Measurements from ENCODE around the gene ZNF831.

Gene ZNF831

GRCh38 chr20:59163631-59164530 lies at the start of gene ZNF831:
TSS of gene ZNF831 (plus strand) at chr20:59163821. CDS start at chr20:59191020, 27,199 bp downstream.
- DNase-seq (ENCODE audit: low read depth in 3 of 3): no peak

- no peak for DNase-seq (ENCODE audit: low read depth in 3 of 3)
Observed at GRCh38 chr20:59117526-59117925, 46.1 kb upstream of the ZNF831 start.

DNA sequence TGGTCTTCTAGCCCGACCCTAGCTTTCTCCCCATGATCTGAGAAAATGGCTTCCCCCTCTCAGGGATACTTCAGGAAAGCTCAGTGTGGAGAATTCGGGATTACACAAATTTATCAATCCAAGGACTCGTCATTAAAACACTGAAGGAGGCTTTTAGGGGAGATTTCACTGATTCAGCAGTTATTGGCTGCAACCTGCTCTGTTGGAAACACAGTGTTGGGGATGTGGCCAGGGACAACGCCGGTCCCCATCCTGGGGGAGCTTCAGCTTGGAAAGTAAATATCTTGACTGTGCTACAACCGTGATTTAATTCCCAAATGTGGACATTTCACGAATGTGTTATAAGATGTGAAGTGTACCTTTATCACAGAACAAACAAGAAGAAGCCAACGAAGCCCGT lies 44.8 kb upstream of the ZNF831 start:
- DNase-seq (ENCODE audit: low read depth in 3 of 3): no peak

DNA sequence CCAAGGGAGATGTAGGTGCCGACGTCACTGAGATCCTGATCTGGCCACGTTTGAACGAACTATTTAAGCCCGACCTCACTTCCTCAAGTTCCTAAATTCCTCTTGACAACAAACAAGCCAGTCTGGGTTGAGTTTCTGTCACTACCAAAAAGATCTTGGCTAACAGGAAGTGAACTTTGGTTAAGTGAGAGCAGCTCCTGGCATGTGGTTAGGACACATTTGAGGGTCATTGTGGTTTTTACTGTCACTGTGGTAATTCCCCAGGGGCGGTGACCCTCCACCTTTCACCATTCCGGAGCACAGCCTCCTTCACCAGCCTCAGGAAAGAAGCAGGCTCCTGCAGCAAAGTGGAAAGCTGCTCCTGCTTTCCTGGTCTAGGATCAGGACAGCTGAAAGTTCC lies 43.1 kb upstream of the ZNF831 start:
- DNase-seq (ENCODE audit: low read depth in 3 of 3): no peak

GRCh38 chr20:59120919-59121318 lies 42.7 kb upstream of the ZNF831 start:
- no peak for DNase-seq (ENCODE audit: low read depth in 3 of 3)

- DNase-seq (ENCODE audit: low read depth in 3 of 3): no peak
Observed at GRCh38 chr20:59121714-59122565, 41.7 kb upstream of the ZNF831 start.

- no peak for DNase-seq (ENCODE audit: low read depth in 3 of 3)
Observed at GRCh38 chr20:59122566-59122919, 41.1 kb upstream of the ZNF831 start.

GRCh38 chr20:59123011-59123677 lies 40.5 kb upstream of the ZNF831 start:
- no peak for DNase-seq (ENCODE audit: low read depth in 3 of 3)

DNA sequence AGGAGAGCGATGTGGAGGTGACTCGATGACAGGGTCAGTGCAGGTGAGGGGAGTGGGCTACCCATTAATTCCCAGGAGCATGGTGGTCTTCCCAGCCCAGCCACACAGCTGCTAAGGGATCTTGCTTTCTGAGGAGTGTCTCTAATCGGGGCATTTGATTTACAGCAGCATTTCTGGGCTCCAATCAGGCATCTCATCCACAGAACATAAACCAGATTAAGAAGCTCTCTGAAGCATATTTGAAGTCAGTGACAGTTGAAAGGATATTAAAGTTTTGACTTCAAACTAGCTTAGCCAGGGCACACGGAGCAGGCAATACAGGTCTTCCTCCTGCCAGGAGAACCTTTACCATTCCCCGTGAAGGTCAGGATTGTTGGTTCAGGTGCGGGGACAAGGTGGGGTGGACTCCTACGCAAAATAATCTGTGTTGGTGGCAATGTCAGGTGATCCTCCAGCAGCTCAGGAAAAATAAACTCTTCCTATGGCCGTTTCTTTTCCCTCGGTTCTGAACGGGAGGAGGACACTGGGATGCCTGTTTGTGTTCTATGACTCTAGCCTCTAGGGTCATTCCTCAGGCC lies 39.9 kb upstream of the ZNF831 start:
- no peak for DNase-seq (ENCODE audit: low read depth in 3 of 3)

- no peak for DNase-seq (ENCODE audit: low read depth in 3 of 3)
Observed at GRCh38 chr20:59124296-59125029, 39.2 kb upstream of the ZNF831 start.

GRCh38 chr20:59125332-59125731 lies 38.3 kb upstream of the ZNF831 start:
- no peak for DNase-seq (ENCODE audit: low read depth in 3 of 3)

GRCh38 chr20:59125836-59126235 lies 37.8 kb upstream of the ZNF831 start:
- no peak for DNase-seq (ENCODE audit: low read depth in 3 of 3)

DNA sequence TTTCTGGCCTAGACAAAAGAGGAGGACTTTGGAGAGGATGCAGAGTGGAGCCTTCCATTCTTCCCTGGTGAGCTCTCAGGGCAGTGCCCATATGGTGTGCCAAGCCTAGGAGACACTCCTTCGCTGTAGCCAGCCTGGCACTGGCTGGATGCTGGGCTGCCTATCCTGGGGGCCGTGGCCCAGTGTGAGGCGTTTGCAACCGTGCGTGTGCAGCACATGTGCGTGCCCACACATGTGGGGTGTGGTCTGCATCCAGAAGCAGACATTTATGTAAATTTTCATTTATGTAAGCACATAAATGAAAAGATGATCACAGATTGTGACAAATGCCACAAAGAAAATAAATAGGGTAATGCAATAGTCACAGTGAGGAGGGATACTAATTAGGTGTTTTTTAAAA lies 35.8 kb upstream of the ZNF831 start:
- no peak for DNase-seq (ENCODE audit: low read depth in 3 of 3)

DNA sequence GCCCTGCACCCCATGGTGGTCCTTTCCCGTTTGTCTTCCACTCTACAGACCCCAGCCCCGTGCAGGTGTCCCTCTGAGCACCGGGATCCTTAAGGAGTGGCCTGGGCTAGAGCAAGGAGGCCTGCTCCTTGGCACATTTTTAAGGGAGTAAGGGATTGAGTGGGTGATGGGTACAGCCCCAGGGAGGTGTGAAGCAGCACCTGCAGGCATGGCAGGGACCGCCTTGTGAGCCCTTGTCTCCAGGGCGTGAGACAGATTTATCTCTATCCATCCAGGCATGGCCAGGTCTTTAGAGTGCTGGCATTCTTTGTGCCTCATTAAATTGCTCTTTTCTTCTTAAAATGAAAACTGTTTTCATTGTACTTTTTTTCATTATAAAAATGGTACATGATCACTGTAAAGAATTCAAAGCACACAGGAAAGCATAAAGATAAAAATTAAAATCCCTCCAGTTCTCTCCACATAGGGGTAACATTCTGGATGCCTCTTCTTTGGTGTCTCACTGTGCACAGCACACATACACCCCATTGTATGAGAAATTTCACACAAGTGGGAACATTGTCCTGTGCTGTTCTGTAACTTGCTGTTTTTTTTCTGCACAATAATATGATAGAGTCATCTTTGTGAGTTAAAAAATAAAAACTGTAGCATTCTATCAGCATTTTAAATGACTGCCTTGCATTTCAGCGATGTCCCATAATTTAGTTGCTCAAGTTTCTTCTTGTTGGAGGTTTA lies 31.9 kb upstream of the ZNF831 start:
- DNase-seq (ENCODE audit: low read depth in 3 of 3): no peak

DNA sequence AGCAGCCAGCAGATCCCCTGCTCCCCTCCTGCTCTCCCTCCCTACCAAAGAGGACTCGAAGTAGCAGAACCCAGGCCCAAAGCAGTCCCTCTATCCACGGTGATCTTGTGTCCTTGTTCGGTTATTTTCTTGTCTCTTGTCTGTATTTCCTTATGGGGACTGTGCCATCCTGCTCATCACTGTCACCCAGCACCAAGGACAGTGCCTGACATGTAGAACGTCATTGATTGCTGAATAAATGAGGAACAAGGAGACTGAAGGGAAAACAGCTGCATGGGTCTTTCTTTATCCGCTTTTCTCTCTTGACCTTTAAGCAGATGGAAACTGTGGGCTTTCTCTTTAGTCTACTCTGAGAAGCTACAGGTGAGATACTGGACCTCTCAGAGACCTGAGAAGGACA lies 29.4 kb upstream of the ZNF831 start:
- no peak for DNase-seq (ENCODE audit: low read depth in 3 of 3)

DNA sequence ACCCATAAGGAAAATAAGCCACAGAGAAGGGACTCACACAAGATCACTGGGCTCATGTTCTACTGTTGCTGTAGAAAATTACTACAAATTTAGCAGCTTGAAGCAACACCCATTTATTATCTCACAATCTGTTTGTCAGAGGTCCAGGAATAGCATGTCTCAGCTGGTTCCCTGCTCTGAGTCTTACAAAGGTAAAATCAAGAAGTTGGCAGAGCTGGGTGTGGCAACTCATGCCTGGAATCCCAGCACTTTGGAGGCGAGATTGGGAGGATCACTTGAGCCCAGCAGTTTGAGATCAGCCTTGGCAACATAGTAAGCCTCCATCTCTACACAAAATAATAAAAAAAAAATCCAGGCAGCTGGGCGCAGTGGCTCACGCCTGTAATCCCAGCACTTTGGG lies 28.5 kb upstream of the ZNF831 start:
- DNase-seq (ENCODE audit: low read depth in 3 of 3): no peak

GRCh38 chr20:59136027-59136426 lies 27.6 kb upstream of the ZNF831 start:
- DNase-seq (ENCODE audit: low read depth in 3 of 3): no peak

GRCh38 chr20:59137532-59137931 lies 26.1 kb upstream of the ZNF831 start:
- DNase-seq (ENCODE audit: low read depth in 3 of 3): no peak

GRCh38 chr20:59138114-59138748 lies 25.4 kb upstream of the ZNF831 start:
- DNase-seq (ENCODE audit: low read depth in 3 of 3): no peak

- DNase-seq (ENCODE audit: low read depth in 3 of 3): no peak
Observed at GRCh38 chr20:59139998-59140397, 23.6 kb upstream of the ZNF831 start.

Data from stimulated activated CD4-positive, alpha-beta T cell treated with anti-CD3 and anti-CD28 coated beads, TNF-alpha, amount 100 ng/mL, for 48 hours (primary cell).